ENCODE results near the gene GSAP. TPM values are rescaled to one million over a fixed set of nuclear protein-coding genes. Genes with fewer than 3 reads are reported as not detected.
"Not testable (repeated sequence)": the region's sequence is repeated elsewhere in the genome, so short reads cannot be mapped to it uniquely, and the experiment has no call there.

GSAP gene
- total RNA-seq (2022) (23.3 and 26.0 TPM in 2 replicates), Bru-seq, nascent RNA (percentile 78 among the genes with signal in this experiment), BruChase-seq, experiment 1, labeled RNA remaining after a 6-hour chase (percentile 66 among the genes with signal in this experiment), BruChase-seq, experiment 2, labeled RNA remaining after a 2-hour chase (percentile 72 among the genes with signal in this experiment)
- long read RNA-seq, transcript GSAP-201 (31 exons, 3,251 nt) = major isoform, 8 of 27 reads
- long read RNA-seq, partial matches to known transcripts = 8 of 27 reads
- long read RNA-seq, other reads (novel, unspliced or antisense) = 11 of 27 reads

- H3K27me3 Mint-ChIP-seq (ENCODE audit: unreplicated experiment) = no peaks in the 10 kb centered on the region
- DNase-seq = peak; percentile 67
- peaks cover 44% of the 10 kb centered on the region for H3K4me1 Mint-ChIP-seq (ENCODE audit: low read depth, unreplicated experiment)
- no TSS peak for BruUV-seq (replicated peaks)
- H3K36me3 Mint-ChIP-seq (ENCODE audit: insufficient read depth, unreplicated experiment) = peaks cover 23% of the 10 kb centered on the region
- TF ChIP-seq CTCF (IDR thresholded peaks at IDR 0.05; ENCODE audit: unreplicated experiment) = no peak
- H3K4me3 Mint-ChIP-seq (ENCODE audit: low read depth, unreplicated experiment) = peak within 1 kb of the TSS; percentile 70
- H3K27ac Mint-ChIP-seq (ENCODE audit: unreplicated experiment) = peak within 1 kb of the TSS; percentile 77
- intact Hi-C loops (cut with micrococcal nuclease; ENCODE audit: unreplicated experiment) = loop anchor here (10.0 kb wide), 1 partner anchor 69 kb away; no protein-coding TSS in a partner anchor
- CTCF ChIA-PET = interaction anchor here (0.6 kb wide), 3 partner anchors 133 to 1351 kb away, joined by 3 to 5 read pairs (median 5); no protein-coding TSS in a partner anchor
- H3K9me3 Mint-ChIP-seq (ENCODE audit: low read depth, unreplicated experiment) = no peaks in the 10 kb centered on the region
Measured at GRCh38 chr7:77415823-77416620, at the start of gene GSAP. TSS of gene GSAP (minus strand) at chr7:77416349. CDS start at chr7:77416321, 28 bp downstream.

- DNase-seq = no peak
- CTCF ChIA-PET = no interaction called here
- peaks cover 24% of the 10 kb centered on the region for H3K4me1 Mint-ChIP-seq (ENCODE audit: low read depth, unreplicated experiment)
- H3K9me3 Mint-ChIP-seq (ENCODE audit: low read depth, unreplicated experiment) = no peaks in the 10 kb centered on the region
- intact Hi-C loops (cut with micrococcal nuclease; ENCODE audit: unreplicated experiment) = no loop called here
- no peak overlapping the region for H3K4me3 Mint-ChIP-seq (ENCODE audit: low read depth, unreplicated experiment)
- H3K27ac Mint-ChIP-seq (ENCODE audit: unreplicated experiment) = no peak overlapping the region
- TF ChIP-seq CTCF (IDR thresholded peaks at IDR 0.05; ENCODE audit: unreplicated experiment) = no peak
- H3K36me3 Mint-ChIP-seq (ENCODE audit: insufficient read depth, unreplicated experiment) = no peaks in the 10 kb centered on the region
- no peaks in the 10 kb centered on the region for H3K27me3 Mint-ChIP-seq (ENCODE audit: unreplicated experiment)
- no TSS peak for BruUV-seq (replicated peaks)
Measured at GRCh38 chr7:77465256-77465655, 49.1 kb upstream of the GSAP start.

- CTCF ChIA-PET = no interaction called here
- H3K4me3 Mint-ChIP-seq (ENCODE audit: low read depth, unreplicated experiment) = no peak overlapping the region
- no peaks in the 10 kb centered on the region for H3K36me3 Mint-ChIP-seq (ENCODE audit: insufficient read depth, unreplicated experiment)
- no peak for DNase-seq
- H3K27ac Mint-ChIP-seq (ENCODE audit: unreplicated experiment) = no peak overlapping the region
- H3K9me3 Mint-ChIP-seq (ENCODE audit: low read depth, unreplicated experiment) = no peaks in the 10 kb centered on the region
- TF ChIP-seq CTCF (IDR thresholded peaks at IDR 0.05; ENCODE audit: unreplicated experiment) = no peak
- intact Hi-C loops (cut with micrococcal nuclease; ENCODE audit: unreplicated experiment) = no loop called here
- BruUV-seq (replicated peaks) = no TSS peak
- peaks cover 24% of the 10 kb centered on the region for H3K4me1 Mint-ChIP-seq (ENCODE audit: low read depth, unreplicated experiment)
- no peaks in the 10 kb centered on the region for H3K27me3 Mint-ChIP-seq (ENCODE audit: unreplicated experiment)
Measured at GRCh38 chr7:77464589-77464988, 48.4 kb upstream of the GSAP start.

- BruUV-seq (replicated peaks); intact Hi-C loops (cut with micrococcal nuclease; ENCODE audit: unreplicated experiment); H3K27ac Mint-ChIP-seq (ENCODE audit: unreplicated experiment); H3K9me3 Mint-ChIP-seq (ENCODE audit: low read depth, unreplicated experiment); H3K4me3 Mint-ChIP-seq (ENCODE audit: low read depth, unreplicated experiment); H3K36me3 Mint-ChIP-seq (ENCODE audit: insufficient read depth, unreplicated experiment); H3K27me3 Mint-ChIP-seq (ENCODE audit: unreplicated experiment); CTCF ChIA-PET: not testable (repeated sequence)
- H3K4me1 Mint-ChIP-seq (ENCODE audit: low read depth, unreplicated experiment) = peaks cover 24% of the 10 kb centered on the region
- peak; percentile 21 for DNase-seq
Measured at GRCh38 chr7:77463632-77464031, 47.5 kb upstream of the GSAP start.
